DMS79 treated with DMSO at 0.1 percent for 48 hours (cell line): Measurements from ENCODE around the gene CEP152.
A peak's percentile ranks its signal among the peaks of the same experiment; 100 is the strongest.
"Not testable (repeated sequence)": the region's sequence is repeated elsewhere in the genome, so short reads cannot be mapped to it uniquely, and the experiment has no call there.

ENCODE experiments used
- DNase-seq: peaks from one replicate; lab custom pipeline; 2025; lab: John Stamatoyannopoulos, UW

CEP152 gene

DNA sequence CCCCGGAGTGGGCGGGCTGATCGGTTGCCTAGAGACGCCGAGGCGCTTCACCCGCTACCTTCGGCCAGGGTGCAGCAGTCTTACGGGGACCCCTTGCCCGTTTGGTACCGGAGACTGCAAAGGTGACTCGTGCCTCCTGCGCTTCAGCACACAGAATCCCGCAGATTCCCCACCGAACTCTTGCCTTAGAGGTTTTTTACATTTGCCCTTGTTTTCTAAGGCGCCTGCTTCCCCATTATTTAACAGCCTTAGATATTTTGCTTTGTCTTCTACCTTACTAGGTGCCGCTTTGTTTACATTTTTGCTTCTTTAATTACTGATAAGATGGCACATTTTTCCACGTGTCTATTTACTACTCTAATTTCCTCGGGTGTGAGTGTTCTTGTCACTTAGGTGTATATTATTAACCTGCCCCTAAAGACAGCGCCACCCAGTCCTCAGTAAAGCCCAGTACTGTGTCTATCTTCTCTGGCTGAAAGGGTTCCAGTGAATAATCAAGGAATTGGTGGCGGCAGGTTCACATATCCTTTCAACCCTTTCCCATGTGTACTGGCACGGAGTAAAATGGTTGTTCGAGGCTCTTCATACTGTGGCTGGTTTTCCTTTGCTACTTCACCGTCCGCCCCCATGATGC, 573 bp upstream of the CEP152 start:
- DNase-seq, result peak; percentile 35

- no peak for DNase-seq
Observed at GRCh38 chr15:48806151-48806550, 4.7 kb downstream of the CEP152 start.

DNA sequence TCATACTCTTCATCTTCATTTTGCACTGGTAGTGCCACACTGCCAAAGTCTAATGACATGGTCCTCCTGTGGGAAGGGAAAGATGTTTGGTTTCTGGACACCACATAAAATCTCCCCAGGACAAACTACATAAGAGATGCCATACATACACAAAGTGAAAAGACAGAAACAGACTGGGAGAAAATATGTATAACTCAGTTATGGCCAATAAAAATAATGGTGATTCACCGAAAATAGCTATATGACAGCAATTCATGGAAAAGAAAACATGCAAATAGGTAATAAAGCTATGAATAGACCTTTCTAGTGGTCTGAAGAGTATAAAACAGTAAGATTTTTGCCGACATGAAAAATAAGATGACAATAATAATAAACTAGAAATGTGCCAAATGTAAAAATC, 5.3 kb downstream of the CEP152 start:
- no peak for DNase-seq

GRCh38 chr15:48803877-48804276, 7.0 kb downstream of the CEP152 start:
- peak; percentile 45 for DNase-seq

DNA sequence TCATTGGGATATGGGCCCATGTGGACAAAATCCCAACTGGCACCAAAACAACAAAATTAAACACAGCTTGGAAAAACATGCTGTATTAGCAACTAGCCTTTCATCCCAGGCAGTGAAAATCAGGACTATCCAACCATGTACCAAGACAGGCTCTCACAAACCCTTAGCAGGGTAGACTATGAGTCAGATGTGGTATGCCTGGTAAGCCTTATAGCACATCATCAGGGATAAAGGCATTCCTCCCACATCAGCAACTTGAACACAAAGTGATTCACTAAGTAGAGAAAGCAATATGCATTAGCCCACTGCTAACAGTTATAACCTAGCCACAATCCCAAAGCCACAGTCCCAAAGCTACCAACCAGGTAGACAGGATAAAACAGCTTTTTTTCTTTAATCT, 8.0 kb downstream of the CEP152 start:
- DNase-seq, result no peak

DNA sequence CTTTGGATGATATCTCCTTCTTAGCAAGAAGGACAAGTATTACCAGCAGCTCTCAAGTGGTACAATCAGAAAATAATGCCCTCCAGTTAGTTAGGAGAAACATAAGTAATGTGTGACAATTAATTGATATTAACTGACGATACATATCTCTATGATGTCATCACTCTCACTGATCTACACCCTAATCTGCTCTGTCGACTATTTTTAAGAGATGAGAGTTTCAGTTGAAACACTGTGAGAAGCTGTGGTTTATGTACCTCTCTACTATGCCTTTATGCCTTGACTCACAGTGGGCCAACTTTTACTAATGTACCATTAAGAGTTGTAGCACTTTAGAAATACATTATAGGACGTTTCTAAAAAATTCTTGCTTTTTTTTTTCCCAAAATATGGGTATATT, 8.6 kb downstream of the CEP152 start:
- no peak for DNase-seq

- DNase-seq, result peak; percentile 54
Observed at GRCh38 chr15:48800811-48801455, 9.9 kb downstream of the CEP152 start.

DNA sequence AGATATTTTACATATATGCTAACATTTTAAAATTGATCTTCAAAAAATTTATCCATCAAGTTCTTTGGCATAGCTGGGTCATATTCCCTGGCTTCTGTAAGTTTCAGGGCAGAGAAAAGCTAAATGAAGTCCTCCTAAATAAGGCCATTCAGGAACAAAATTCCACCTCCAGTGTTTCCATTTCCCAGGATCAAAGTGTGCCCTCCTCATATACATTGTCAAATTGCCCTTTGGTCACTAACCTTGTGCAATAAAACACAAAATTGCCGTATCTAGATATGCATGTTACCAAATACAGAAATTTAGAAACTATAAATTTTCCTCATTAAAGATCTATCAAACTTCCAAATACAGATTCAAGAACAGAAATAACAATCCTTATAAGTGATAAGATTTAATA, 10.6 kb downstream of the CEP152 start:
- no peak for DNase-seq

GRCh38 chr15:48798319-48798718, 12.6 kb downstream of the CEP152 start:
- peak; percentile 7 for DNase-seq

- DNase-seq, result peak; percentile 54
Observed at GRCh38 chr15:48796930-48797329, 13.9 kb downstream of the CEP152 start.

DNA sequence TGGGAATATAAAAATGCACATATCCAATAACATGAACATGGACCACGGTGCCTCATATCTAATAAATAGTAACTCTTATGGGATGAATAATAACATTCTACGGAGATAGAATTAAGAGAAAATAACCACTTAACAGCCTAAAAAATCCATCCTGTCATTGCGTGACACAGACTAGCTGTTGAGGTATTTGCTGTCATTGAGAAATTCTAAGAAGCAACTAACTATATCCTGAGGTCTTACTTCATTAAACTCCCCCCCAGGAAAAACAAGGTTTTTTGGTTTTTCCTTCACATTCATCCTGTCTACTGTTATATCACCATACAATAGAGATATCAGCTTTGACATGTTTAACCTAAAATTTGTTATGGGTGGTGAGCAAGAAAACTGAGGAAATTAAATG, 14.3 kb downstream of the CEP152 start:
- DNase-seq, result no peak

- DNase-seq, result no peak
Observed at GRCh38 chr15:48795901-48796300, 15.0 kb downstream of the CEP152 start.

DNA sequence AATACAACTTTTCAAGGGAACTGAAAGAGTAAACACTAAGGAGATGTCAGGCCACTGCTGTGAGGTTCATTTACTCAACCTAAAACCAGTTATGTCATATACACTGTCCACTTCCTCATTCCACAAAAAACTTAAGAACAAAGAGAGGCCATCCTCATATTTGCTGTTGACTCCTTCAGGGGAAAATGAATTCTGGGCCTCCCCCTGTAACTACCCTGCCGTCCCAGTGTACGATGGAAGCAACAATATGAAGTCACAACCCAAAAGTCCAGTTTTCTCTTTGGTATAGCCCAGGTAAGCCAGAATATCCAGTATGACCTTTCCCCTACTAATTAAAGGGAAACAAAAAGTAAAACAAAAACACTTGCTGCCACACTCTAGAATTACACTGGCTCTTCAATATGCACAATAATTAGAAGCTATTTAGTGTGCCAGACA, 16.2 kb downstream of the CEP152 start:
- no peak for DNase-seq

- no peak for DNase-seq
Observed at GRCh38 chr15:48792408-48792807, 18.5 kb downstream of the CEP152 start.

- DNase-seq, result not testable (repeated sequence)
Observed at GRCh38 chr15:48790466-48791115, 20.3 kb downstream of the CEP152 start.

DNA sequence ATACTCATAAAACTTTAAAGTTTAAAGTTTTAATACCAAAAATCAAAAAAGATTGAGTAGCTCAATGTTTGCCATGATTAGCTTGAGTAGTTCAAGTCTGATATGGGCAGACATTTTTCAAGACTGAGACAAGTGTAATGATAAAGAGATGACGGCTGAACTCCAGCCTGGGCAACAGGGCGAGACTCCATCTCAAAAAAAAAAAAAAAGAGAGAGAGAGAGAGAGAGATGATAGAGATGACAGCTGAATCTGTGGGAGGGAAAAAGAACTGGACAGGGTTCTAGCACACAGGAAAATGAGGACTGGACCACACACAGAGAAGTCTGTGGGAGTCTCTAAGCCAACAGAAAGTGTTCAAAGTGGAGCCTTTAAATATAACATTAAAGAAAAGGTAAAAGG, 25.2 kb downstream of the CEP152 start:
- DNase-seq, result no peak

GRCh38 chr15:48785195-48785594, 25.7 kb downstream of the CEP152 start:
- no peak for DNase-seq

GRCh38 chr15:48784756-48785155, 26.1 kb downstream of the CEP152 start:
- DNase-seq, result no peak

GRCh38 chr15:48782911-48783310, 28.0 kb downstream of the CEP152 start:
- DNase-seq, result no peak

DNA sequence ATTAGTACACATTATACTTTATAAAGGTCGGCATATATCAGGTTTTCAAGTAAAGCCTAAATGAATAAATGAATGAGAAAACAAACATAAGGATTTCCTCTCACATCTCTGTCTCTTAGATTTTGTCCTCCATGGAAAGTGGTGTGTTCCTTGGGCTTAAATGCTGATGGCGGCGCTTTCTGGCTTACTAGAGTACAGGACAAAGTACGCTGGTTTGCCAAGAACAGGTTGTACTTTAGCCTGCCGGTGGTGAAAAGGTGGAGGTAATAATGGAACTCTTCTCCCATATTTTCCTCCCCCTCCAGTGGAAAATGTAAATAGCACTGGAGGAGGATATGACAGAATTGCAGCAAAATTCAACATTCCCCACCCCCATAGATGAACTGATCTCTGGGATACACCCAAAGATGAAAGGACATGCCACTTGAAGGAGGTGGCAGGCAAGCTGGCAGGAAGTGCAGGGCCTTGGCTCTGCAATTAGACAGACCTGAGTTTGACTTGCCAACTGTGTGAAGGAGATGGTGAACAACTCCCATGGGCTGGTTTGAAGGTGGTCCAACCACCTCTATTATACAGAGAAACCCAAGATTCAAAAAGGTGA, 29.3 kb downstream of the CEP152 start:
- DNase-seq, result no peak

DNA sequence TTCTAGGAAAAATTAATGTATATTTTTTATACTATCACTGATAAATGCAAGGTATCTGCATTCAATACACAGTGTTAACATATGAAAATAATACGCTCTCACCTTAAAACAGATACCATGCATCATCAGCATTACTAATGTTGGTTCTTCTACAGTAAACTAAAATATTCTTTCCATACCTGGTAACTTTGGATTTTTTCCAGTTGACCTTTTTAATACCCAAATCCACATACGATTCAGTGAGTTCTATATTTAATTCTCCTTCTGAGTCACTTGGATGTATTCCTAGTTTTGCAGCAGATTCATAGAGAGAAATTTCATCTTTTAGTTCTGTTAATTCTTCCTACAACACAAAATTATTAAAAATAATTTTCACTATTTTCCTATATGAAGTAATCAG, 29.9 kb downstream of the CEP152 start:
- no peak for DNase-seq

- no peak for DNase-seq
Observed at GRCh38 chr15:48778331-48778730, 32.5 kb downstream of the CEP152 start.
